OCI-LY1 (cell line): Measurements from ENCODE around the gene JAKMIP1.

Source experiments
- H2AFZ ChIP-seq: fragments of 200-600 bp; sonication (generic), shearing (Covaris generic); 2 replicates; pipeline ENCODE4 v1.6.0; 2014; ENCODE audit warnings: antibody characterized with exemption, mild to moderate bottlenecking, low read length
- H3F3A ChIP-seq: fragments of 200-600 bp; sonication (generic), shearing (Covaris generic); 2 replicates; pipeline ENCODE4 v1.6.0; 2014; ENCODE audit warnings: mild to moderate bottlenecking, antibody characterized with exemption, low read length, moderate library complexity; ENCODE audit not compliant: insufficient read depth
- H3K27ac ChIP-seq: fragments of 200-600 bp; sonication (generic); 2 replicates; pipeline ENCODE4 v1.5.1; 2014; ENCODE audit warnings: low read length, mixed run types, mild to moderate bottlenecking, low read depth; ENCODE audit not compliant: poor library complexity, severe bottlenecking
- H3K27me3 ChIP-seq: fragments of 200-600 bp; sonication (generic); 2 replicates; pipeline ENCODE4 v1.6.0; 2014; ENCODE audit warnings: antibody characterized with exemption, mild to moderate bottlenecking, low read length, moderate library complexity; ENCODE audit not compliant: insufficient read depth
- H3K36me3 ChIP-seq: fragments of 200-600 bp; sonication (generic); 2 replicates; pipeline ENCODE4 v1.6.1; 2014; ENCODE audit warnings: mild to moderate bottlenecking, antibody characterized with exemption, low read length, moderate library complexity, mixed read lengths; ENCODE audit not compliant: insufficient read depth
- H3K4me1 ChIP-seq: fragments of 200-600 bp; sonication (generic); 2 replicates; pipeline ENCODE4 v1.5.1; 2014; ENCODE audit warnings: mild to moderate bottlenecking, low read length, moderate library complexity; ENCODE audit not compliant: insufficient read depth, severe bottlenecking
- H3K4me2 ChIP-seq: fragments of 200-600 bp; sonication (generic), shearing (Covaris generic); 2 replicates; pipeline ENCODE4 v1.6.1; 2014; ENCODE audit warnings: low read length
- H3K4me3 ChIP-seq: fragments of 200-600 bp; sonication (generic); 2 replicates; pipeline ENCODE4 v1.5.1; 2014; ENCODE audit warnings: low read length, low read depth, mild to moderate bottlenecking, mixed read lengths; ENCODE audit not compliant: poor library complexity, severe bottlenecking
- H3K79me2 ChIP-seq: fragments of 200-600 bp; shearing (Covaris generic); 2 replicates; pipeline ENCODE4 v1.6.1; 2016; ENCODE audit warnings: mixed run types, low read length, mixed read lengths; ENCODE audit not compliant: insufficient read depth
- H3K9ac ChIP-seq: fragments of 200-600 bp; sonication (generic), shearing (Covaris generic); 2 replicates; pipeline ENCODE4 v1.6.1; 2014; ENCODE audit warnings: mild to moderate bottlenecking, low read length, mixed read lengths
- H3K9me2 ChIP-seq: fragments of 200-600 bp; sonication (generic), shearing (Covaris generic); 2 replicates; pipeline ENCODE4 v1.6.1; 2014; ENCODE audit warnings: low read depth, mild to moderate bottlenecking, low read length, mixed read lengths
- H3K9me3 ChIP-seq: fragments of 200-600 bp; shearing (Covaris generic); 2 replicates; pipeline ENCODE4 v1.6.1; 2014; ENCODE audit warnings: low read length, mixed read lengths
- H4K20me1 ChIP-seq: fragments of 200-600 bp; sonication (generic), shearing (Covaris generic); 2 replicates; pipeline ENCODE4 v1.6.0; 2016; ENCODE audit warnings: mild to moderate bottlenecking, low read length; ENCODE audit not compliant: insufficient read depth
- CTCF ChIP-seq: fragments of 200-600 bp; sonication (generic), shearing (Covaris generic); IDR thresholded peaks from 2 replicates; pipeline ENCODE4 v1.5.1; 2017; ENCODE audit warnings: mild to moderate bottlenecking, antibody characterized with exemption, low read length, moderate library complexity, mixed read lengths
- EZH2 ChIP-seq: fragments of 200-600 bp; sonication (generic), shearing (Covaris generic); IDR thresholded peaks from 2 replicates; pipeline ENCODE4 v1.8.0; 2017; ENCODE audit warnings: borderline replicate concordance, mixed run types, mild to moderate bottlenecking, antibody characterized with exemption, low read length, moderate library complexity, mixed read lengths

The JAKMIP1 gene

GRCh38 chr4:6111354-6111960, 88.9 kb downstream of the JAKMIP1 start:
- Histone ChIP-seq H3K4me2 (no peak overlapping the region), H3K9me2 (no peaks in the 10 kb centered on the region), H3K4me3 (no peak overlapping the region), H3K9me3 (no peaks in the 10 kb centered on the region), H3K9ac (no peak overlapping the region), H2AFZ (no peak overlapping the region), H3F3A (no peaks in the 10 kb centered on the region), H3K27me3 (no peaks in the 10 kb centered on the region), H3K79me2 (no peaks in the 10 kb centered on the region), H3K36me3 (no peaks in the 10 kb centered on the region), H3K4me1 (no peaks in the 10 kb centered on the region), H3K27ac (no peak overlapping the region), H4K20me1 (no peaks in the 10 kb centered on the region)
- no peak for TF ChIP-seq CTCF
- TF ChIP-seq EZH2 = no peak

- H3K4me2 ChIP-seq = no peak overlapping the region
- H2AFZ ChIP-seq = no peak overlapping the region
- H3K4me1 ChIP-seq = no peaks in the 10 kb centered on the region
- no peak overlapping the region for H3K9ac ChIP-seq
- no peak overlapping the region for H3K4me3 ChIP-seq
- no peaks in the 10 kb centered on the region for H3K36me3 ChIP-seq
- TF ChIP-seq CTCF = no peak
- no peak for TF ChIP-seq EZH2
- no peaks in the 10 kb centered on the region for H3K9me3 ChIP-seq
- no peaks in the 10 kb centered on the region for H4K20me1 ChIP-seq
- no peaks in the 10 kb centered on the region for H3K9me2 ChIP-seq
- H3K27ac ChIP-seq = no peak overlapping the region
- H3K27me3 ChIP-seq = no peaks in the 10 kb centered on the region
- no peaks in the 10 kb centered on the region for H3K79me2 ChIP-seq
- no peaks in the 10 kb centered on the region for H3F3A ChIP-seq
These were observed 89.5 kb downstream of the JAKMIP1 start for GRCh38 chr4:6110681-6111353.

- Histone ChIP-seq H3K4me1 (no peaks in the 10 kb centered on the region), H3K79me2 (no peaks in the 10 kb centered on the region), H3K27me3 (no peaks in the 10 kb centered on the region), H3F3A (no peaks in the 10 kb centered on the region), H3K36me3 (no peaks in the 10 kb centered on the region), H3K9me2 (no peaks in the 10 kb centered on the region), H3K4me2 (no peak overlapping the region), H3K4me3 (no peak overlapping the region), H4K20me1 (no peaks in the 10 kb centered on the region), H3K9ac (no peak overlapping the region), H3K9me3 (no peaks in the 10 kb centered on the region), H2AFZ (no peak overlapping the region), H3K27ac (no peak overlapping the region)
- TF ChIP-seq CTCF (no peak), EZH2 (no peak)
These were observed 90.3 kb downstream of the JAKMIP1 start for GRCh38 chr4:6109842-6110560.
